ENCODE data around the gene POLR1G.

- TF ChIP-seq TAF1 (IDR thresholded peaks at IDR 0.05; ENCODE audit: low read depth) (peak; percentile 65; the same call in 1 of the 2 replicates), RAD21 (IDR thresholded peaks at IDR 0.05; ENCODE audit: low read depth) (no peak), REST (IDR thresholded peaks at IDR 0.05; ENCODE audit: low read depth) (no peak), EP300 (IDR thresholded peaks at IDR 0.05; ENCODE audit: borderline replicate concordance) (no peak), YY1 (IDR thresholded peaks at IDR 0.05; ENCODE audit: low read depth) (0 out of 2 replicates have a peak, but pooled peaks have one; percentile 51), TEAD4 (IDR thresholded peaks at IDR 0.05) (peak; percentile 10; the same call in 1 of the 2 replicates)
These were observed 1.6 kb upstream of the POLR1G start, which contains the start of gene PPP1R13L for GRCh38 chr19:45404557-45405434.

All from Ishikawa (cell line).